ENCODE results near the gene EXOSC5. TPM values are rescaled to one million over a fixed set of nuclear protein-coding genes. Genes with fewer than 3 reads are reported as not detected.
"Not testable (repeated sequence)": the region's sequence is repeated elsewhere in the genome, so short reads cannot be mapped to it uniquely, and the experiment has no call there.

The EXOSC5 gene
- total RNA-seq, 2 experiments from 2014 or later = 40.0 to 55.8 TPM

- ChIA-PET POLR2A (interaction anchor here (0.6 kb wide), 1 partner anchor 15 kb away, joined by 3 read pairs; no protein-coding TSS in a partner anchor), CTCF (ENCODE audit: unreplicated experiment) (no interaction called here)
- Histone ChIP-seq H3K4me2 (ENCODE audit: low read length) (no peak overlapping the region), H3K9me2 (ENCODE audit: insufficient read depth, low read length) (no peaks in the 10 kb centered on the region), H4K20me1 (ENCODE audit: insufficient read depth, low read length) (no peaks in the 10 kb centered on the region), H2AFZ (ENCODE audit: low read length) (no peak overlapping the region), H3K4me3 (ENCODE audit: low read depth, low read length, poor library complexity, severe bottlenecking) (no peak overlapping the region), H3K4me1 (ENCODE audit: insufficient read depth, low read length, poor library complexity, severe bottlenecking) (peaks cover 10% of the 10 kb centered on the region), H3K79me2 (ENCODE audit: insufficient read depth, low read depth, low read length) (no peaks in the 10 kb centered on the region), H3K9me3 (ENCODE audit: low read length) (no peaks in the 10 kb centered on the region), H3K36me3 (ENCODE audit: insufficient read depth, low read length) (no peaks in the 10 kb centered on the region), H3K27ac (ENCODE audit: low read depth, low read length, poor library complexity, severe bottlenecking) (no peak overlapping the region)
- no peak for DNase-seq (ENCODE audit: low spot score)
- TF ChIP-seq CTCF (conservative IDR thresholded peaks at IDR 0.05; ENCODE audit: low read length) (no peak), EZH2phosphoT487 (IDR thresholded peaks at IDR 0.05; ENCODE audit: borderline replicate concordance, low read depth, low read length) (no peak)
- no TSS peak for BruUV-seq (replicated peaks)
- intact Hi-C loops (cut with micrococcal nuclease; ENCODE audit: unreplicated experiment) = no loop called here
Observed at GRCh38 chr19:41409288-41409687, 12.1 kb upstream of the EXOSC5 start.

GRCh38 chr19:41408846-41409245, 11.7 kb upstream of the EXOSC5 start:
- H3K9me2 ChIP-seq (ENCODE audit: insufficient read depth, low read length); H2AFZ ChIP-seq (ENCODE audit: low read length); DNase-seq (ENCODE audit: low spot score); H4K20me1 ChIP-seq (ENCODE audit: insufficient read depth, low read length); H3K36me3 ChIP-seq (ENCODE audit: insufficient read depth, low read length); H3K27ac ChIP-seq (ENCODE audit: low read depth, low read length, poor library complexity, severe bottlenecking); CTCF ChIA-PET (ENCODE audit: unreplicated experiment); intact Hi-C loops (cut with micrococcal nuclease; ENCODE audit: unreplicated experiment); H3K9me3 ChIP-seq (ENCODE audit: low read length); H3K4me1 ChIP-seq (ENCODE audit: insufficient read depth, low read length, poor library complexity, severe bottlenecking); H3K79me2 ChIP-seq (ENCODE audit: insufficient read depth, low read depth, low read length); H3K4me3 ChIP-seq (ENCODE audit: low read depth, low read length, poor library complexity, severe bottlenecking); H3K4me2 ChIP-seq (ENCODE audit: low read length); BruUV-seq (replicated peaks): not testable (repeated sequence)
- POLR2A ChIA-PET = interaction anchor here (0.8 kb wide), 1 partner anchor 30 kb away, joined by 3 read pairs; no protein-coding TSS in a partner anchor

- H3K79me2 ChIP-seq (ENCODE audit: insufficient read depth, low read depth, low read length) = no peaks in the 10 kb centered on the region
- H4K20me1 ChIP-seq (ENCODE audit: insufficient read depth, low read length) = no peaks in the 10 kb centered on the region
- no peaks in the 10 kb centered on the region for H3K36me3 ChIP-seq (ENCODE audit: insufficient read depth, low read length)
- H3K4me1 ChIP-seq (ENCODE audit: insufficient read depth, low read length, poor library complexity, severe bottlenecking) = peaks cover 10% of the 10 kb centered on the region
- no peak overlapping the region for H3K4me3 ChIP-seq (ENCODE audit: low read depth, low read length, poor library complexity, severe bottlenecking)
- TF ChIP-seq EZH2phosphoT487 (IDR thresholded peaks at IDR 0.05; ENCODE audit: borderline replicate concordance, low read depth, low read length) (no peak), CTCF (conservative IDR thresholded peaks at IDR 0.05; ENCODE audit: low read length) (peak; percentile 52)
- ChIA-PET POLR2A (interaction anchor here (0.8 kb wide), 1 partner anchor 31 kb away, joined by 3 read pairs; no protein-coding TSS in a partner anchor), CTCF (ENCODE audit: unreplicated experiment) (no interaction called here)
- no peaks in the 10 kb centered on the region for H3K9me2 ChIP-seq (ENCODE audit: insufficient read depth, low read length)
- BruUV-seq (replicated peaks) = no TSS peak
- peak; percentile 47 for DNase-seq (ENCODE audit: low spot score)
- H3K27ac ChIP-seq (ENCODE audit: low read depth, low read length, poor library complexity, severe bottlenecking) = no peak overlapping the region
- H3K9me3 ChIP-seq (ENCODE audit: low read length) = no peaks in the 10 kb centered on the region
- H3K4me2 ChIP-seq (ENCODE audit: low read length) = no peak overlapping the region
- intact Hi-C loops (cut with micrococcal nuclease; ENCODE audit: unreplicated experiment) = no loop called here
- no peak overlapping the region for H2AFZ ChIP-seq (ENCODE audit: low read length)
Observed at GRCh38 chr19:41408256-41408655, 11.1 kb upstream of the EXOSC5 start.
